Activated CD4-positive, alpha-beta T cell treated with anti-CD3 and anti-CD28 coated beads for 48 hours (primary cell): ENCODE measurements around the gene SPIN3.
A peak's percentile ranks its signal among the peaks of the same experiment; 100 is the strongest.
"Not testable (repeated sequence)": the region's sequence is repeated elsewhere in the genome, so short reads cannot be mapped to it uniquely, and the experiment has no call there.

Source experiments
- DNase-seq: peaks from one replicate; pipeline ENCODE4 v3.0.0-alpha.2; 2020

The SPIN3 gene

DNA sequence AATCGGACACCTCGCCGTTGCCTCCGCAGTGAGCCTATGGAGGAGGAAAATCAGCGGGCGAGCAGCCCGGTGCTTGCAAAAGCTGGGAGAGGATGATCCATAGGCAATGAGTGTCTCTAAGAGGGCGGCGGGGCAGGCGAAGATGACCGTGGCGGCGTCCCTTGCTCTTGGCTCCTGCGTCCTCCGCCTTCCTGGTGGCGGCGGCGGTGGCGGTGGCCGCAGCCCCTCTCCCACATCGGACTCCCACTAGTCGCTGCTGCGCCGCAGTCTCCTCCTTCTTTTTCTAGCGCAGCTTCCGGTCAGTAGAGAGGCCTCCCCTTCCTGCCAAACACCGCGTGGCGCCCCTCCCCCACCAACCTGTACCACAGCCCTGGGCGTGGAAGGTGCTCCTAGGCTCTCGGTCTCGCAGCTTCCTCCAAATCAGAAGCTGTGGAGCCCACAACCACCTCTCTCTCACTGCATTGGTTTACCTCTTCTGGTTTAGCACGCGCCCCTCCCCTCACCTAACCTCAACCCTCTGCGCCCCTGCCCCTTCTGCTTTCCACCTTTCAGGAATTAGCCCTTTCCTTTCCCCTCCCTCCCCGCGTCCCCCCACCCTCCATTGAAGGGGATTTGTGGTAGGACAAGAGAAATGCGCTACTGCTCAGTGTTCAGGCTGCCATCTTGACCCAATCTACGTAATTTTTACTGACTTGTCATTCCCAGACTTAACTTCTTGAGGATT, at the start of gene SPIN3:
Gene SPIN3 (minus strand): TSS at position 271 of the 724 bp plus-strand sequence. CDS start 594 bp downstream, outside the sequence.
- DNase-seq, result peak; percentile 80

DNA sequence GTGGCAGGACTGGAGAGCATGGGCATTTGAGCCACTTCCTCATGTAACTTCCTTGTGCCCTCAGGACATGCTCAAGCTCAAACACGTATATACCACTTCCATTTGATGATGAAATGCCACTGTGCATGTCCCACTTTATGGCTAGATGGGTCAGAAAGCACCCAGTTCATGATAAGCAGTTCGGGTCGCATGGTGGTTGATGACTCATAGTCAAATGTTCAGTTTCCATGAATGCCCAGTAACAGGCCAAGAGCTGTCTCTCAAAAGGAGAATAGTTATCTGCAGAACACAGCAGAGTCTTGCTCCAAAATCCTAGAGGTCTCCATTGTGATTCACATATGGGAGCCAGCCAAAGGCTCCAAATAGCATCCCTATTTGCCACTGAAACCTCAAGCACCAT, 48.9 kb upstream of the SPIN3 start:
- no peak for DNase-seq

DNA sequence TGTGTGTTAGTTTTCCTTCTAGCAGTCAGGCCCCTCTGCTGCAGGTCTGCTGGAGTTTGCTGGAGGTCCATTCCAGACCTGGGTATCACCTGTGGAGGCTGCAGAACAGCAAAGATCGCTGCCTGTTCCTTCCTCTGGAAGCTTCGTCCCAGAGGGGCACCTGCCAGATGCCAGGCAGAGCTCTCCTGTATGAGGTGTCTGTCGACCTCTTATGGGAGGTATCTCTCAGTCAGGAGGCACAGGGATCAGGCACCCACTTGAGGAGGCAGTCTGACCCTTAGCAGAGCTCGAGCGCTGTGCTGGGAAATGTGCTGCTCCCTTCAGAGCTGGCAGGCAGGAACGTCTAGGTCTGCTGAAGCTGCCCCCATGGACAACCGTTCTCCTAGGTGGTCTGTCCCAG, 41.9 kb upstream of the SPIN3 start:
- not testable (repeated sequence) for DNase-seq

DNA sequence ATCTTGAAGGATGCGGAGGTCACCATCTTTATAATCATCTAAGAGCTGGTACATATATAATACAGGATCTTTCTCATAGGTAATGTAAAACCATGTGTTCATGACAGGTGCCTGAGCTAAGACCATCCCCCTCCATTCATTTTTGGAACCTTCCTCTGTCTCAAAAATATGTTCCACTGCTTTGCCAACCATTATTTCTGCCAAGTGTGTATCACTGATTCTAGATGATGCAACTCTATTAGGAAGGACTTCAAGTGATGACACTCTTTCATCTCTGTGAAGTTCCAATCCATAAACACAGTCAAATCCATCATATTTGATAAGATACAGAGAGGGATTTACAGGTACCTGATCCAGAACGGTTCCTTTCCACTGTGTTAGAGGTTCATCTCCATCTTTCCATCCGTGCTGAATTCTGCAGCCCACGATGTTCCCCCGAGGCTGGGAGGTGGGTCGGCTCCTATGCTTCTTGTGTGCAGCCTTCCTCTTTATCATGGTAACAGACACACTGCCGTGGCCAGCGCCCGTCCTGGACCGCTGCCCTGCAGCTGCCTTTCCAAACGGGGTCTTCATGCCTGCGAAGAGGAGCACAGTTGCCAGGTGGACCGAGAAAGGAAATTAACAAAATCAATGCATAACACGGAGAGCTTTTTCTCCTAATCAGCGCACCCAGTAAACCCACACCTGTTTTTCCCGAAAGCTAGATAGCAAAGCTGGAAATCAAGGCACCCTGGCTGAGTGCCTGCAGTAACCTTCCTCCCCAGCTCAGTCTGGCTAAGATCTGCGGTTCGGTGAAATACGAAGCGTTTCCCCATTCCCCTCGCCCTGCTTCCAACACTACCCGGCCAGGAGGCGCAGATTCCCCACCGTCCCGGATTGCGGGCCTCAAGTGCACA, 718 bp downstream of the SPIN3 start:
- DNase-seq, result no peak

DNA sequence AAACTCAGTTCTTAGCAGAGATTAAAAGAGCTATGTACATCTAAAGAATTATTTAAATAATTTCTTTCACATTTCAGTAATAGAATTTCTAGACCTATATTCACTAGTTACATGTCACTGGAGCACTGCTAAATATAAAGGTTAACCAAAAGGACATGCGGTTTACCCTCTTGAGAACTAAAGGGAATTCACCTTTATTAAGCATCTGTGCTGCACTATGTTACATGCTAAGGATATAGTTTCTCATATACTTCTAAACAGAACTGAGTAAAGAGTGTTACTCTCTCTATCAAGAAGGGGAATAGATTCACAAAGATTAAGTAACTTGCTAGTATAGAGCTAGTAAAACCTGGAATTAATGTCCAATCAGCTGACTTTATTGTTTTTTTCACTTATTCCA, 7.6 kb downstream of the SPIN3 start:
- no peak for DNase-seq

DNA sequence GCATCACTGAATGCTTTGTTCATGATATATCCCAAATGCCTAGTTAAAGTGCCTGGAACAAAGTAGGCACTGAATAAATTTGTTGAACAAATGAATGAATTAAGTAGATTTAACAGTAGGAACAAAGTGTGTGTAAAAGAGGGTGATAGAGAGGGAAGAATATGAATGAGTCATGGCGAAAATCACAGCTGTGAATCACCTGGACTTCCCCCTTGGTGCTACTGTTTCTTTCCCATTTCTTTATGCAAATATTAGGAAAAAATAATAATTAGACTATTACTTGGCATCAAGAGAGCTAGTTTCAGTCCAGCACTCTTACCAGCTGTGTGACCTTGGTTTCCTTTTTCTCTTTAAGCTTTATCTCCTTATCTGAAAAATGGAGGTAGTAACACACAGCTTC, 9.2 kb downstream of the SPIN3 start:
- no peak for DNase-seq

DNA sequence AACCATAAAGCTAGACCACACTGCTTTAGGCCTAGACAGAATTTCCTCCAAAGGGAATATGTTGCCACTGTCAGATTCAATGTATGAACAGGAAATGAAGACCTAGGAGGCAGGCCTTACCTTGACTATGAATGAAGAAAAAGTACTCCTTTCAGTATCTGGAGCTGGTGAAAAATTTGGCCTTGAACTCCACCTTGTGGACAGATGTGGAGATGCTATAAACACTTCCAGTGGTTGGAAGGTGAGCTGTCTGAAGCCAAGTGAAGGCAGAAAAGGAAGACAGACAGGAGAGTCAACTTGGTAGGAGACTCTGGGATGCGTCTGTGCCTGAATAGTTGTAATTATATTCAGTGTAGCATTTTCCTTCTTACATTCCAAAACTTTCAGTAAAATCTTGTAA, 17.2 kb downstream of the SPIN3 start:
- DNase-seq, result peak; percentile 37

DNA sequence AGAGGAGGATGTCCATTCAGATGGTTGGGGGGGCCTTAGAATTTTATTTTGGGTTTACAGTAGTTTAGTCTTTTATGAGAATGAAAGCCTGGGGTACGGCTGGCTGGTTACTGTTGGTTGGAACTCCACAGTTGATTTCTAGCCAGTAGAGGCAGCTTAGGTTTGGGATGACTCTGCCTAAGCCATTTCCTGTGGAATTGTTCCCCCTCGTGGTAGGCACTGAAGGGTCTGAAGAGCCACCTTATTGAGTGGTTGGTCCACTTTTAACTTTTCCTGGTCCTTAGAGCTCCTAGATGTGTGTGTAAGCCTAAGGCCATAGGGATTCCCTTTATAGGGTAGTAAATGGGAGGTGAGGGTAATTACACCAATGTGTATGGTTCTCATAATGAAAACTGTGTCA, 19.7 kb downstream of the SPIN3 start:
- no peak for DNase-seq

DNA sequence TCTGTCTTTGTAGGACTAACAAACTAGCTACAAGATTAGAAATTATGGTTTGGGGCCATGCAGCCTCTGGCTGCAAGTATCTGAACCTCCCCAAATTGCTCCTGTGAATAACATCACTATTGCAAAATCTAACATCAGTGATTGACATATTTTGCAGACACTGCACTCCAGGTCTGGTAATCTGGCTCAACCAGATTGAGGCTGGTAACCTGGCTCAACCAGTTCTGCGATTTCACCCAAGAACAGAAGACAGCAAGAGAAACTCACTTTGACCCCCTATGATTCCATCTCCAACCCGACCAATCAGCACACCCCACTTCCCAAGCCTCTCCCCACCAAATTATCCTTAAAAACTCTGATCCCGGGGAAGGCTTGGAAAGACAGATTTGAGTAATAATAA, 20.9 kb downstream of the SPIN3 start:
- no peak for DNase-seq

DNA sequence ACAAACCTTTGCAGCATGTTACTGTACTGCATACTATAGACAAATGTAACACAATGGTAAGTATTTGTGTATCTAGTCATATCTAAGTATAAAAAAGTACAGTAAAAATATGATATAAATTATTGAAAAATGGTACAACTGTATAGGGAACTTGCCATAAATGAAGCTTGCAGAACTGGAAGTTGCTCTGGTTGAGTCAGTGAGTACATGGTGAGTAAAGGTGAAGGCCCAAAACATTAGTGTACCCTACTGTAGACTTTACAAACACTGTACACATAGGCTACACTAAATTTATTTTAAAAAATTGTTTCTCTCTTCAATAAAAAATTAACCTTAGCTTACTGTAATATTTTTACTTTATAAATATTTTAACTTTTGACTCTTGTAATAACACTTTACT, 25.8 kb downstream of the SPIN3 start:
- DNase-seq, result no peak

DNA sequence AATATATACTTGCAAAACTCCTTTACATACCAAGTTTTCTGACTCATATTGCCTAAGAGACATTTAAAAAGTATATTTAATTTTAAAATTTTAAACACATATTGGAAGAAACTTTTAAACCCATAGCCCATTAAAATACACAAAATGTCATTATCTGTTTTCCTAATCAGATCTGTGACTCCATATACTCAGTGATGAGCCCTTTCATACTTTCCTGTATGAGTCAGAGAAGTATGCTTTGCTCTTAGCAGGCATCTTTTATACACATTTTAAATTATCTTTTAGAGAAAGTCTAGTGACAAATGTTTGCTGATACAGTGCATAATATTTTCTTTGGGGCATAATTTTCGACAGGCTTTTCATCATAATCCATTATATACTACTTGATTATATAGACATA, 26.4 kb downstream of the SPIN3 start:
- no peak for DNase-seq

DNA sequence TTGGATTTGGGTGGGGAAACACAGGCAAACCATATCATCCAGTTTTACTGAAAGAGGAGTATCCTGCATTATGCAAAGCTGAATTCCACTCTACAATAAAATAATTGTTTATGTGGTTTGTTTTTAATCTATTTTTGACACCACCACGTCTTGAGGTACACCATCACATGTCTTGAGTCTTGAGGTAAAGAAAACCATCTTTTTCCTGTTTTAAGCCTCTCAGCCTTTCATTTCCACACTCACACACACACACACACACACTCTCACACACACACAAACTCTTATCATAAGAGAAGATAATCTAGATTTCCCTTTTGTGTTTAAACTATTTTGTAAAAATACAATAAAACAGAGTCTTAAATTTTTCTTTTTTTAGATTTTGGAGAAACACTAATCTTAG, 32.0 kb downstream of the SPIN3 start:
- DNase-seq, result no peak

DNA sequence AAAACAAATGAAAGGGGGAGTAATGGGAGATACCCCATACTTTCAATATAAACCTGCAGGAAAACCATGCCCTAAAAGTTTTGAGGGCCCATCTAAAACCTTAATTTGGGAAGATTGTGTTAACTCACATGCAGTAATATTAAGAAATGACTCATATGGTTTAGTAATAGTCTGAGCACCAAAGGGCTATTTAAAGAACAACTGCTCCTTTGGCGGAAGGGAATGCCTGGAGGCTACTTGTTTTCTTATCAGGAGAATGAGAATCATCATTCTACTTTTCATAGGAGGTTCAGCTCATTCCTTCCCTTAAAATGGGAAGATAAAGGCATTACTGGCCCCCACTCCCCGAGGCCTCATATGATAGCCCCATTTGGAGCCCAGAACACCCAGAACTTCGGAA, 47.6 kb downstream of the SPIN3 start:
- DNase-seq, result no peak

DNA sequence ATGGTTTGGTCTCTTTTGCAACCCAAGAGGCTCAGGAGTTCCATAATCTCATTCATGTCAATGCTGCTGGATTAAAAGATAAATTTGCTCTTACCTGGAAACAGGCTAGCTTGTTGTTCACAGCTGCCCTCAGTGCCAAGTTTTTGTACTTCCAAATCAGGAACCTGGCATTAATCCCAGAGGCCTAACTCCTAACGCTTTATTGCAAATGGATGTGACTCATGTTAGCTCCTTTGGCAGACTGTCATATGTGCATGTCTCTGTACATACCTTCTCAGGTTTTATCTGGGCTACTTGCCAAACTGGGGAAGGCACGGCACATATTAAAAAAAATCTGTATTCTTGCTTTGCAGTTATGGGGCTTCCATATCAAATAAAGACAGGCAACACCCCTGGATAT, 49.1 kb downstream of the SPIN3 start:
- DNase-seq, result not testable (repeated sequence)

DNA sequence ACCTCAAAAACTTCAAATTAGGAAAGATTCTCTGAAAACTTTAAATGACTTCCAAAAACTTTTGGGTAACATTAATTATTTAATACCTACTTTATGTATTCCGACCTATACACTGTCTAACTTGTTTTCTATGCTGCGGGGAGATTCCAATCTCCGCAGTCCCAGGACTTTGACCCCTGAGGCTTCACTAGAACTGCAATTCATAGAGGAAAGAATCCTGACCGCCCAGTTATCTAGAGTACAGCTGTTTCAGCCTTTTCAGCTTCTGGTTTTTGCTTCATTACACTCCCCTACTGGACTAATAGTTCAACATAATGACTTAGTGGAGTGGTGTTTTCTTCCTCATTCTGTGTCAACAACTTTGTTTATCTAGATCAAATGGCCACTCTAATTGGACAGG, 50.1 kb downstream of the SPIN3 start:
- DNase-seq, result not testable (repeated sequence)

DNA sequence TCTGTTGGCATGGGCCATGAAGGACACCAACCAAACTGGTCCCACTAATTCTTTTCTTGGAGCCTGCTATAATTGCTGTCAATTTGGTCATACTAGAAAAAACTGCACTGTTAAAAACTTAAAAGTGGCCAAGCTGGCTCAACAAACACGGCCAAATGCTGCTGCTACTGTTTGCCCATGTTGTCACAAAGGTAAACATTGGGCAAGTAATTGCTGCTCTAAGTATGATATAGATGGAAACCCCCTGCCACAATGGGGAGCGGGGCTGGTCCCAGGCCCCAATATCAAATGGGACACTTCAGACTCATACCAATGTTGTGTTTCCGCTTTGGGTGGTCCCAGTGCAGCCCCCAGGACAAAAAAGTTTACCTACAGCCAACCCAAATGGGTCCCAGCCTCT, 52.1 kb downstream of the SPIN3 start:
- DNase-seq, result no peak
